ENCODE measurements around the gene IL17RD.
"Not testable (repeated sequence)": the region's sequence is repeated elsewhere in the genome, so short reads cannot be mapped to it uniquely, and the experiment has no call there.

The IL17RD gene

GRCh38 chr3:57093489-57093888 lies 71.7 kb downstream of the IL17RD start:
- DNase-seq (ENCODE audit: low spot score), result no peak

GRCh38 chr3:57091521-57092273 lies 73.5 kb downstream of the IL17RD start:
- no peak for DNase-seq (ENCODE audit: low spot score)

- DNase-seq (ENCODE audit: low spot score), result no peak
Measured at GRCh38 chr3:57089043-57089442, 76.1 kb downstream of the IL17RD start.

GRCh38 chr3:57088503-57088902 lies 76.7 kb downstream of the IL17RD start:
- no peak for DNase-seq (ENCODE audit: low spot score)

GRCh38 chr3:57087361-57088092 lies 77.6 kb downstream of the IL17RD start:
- no peak for DNase-seq (ENCODE audit: low spot score)

GRCh38 chr3:57086201-57086600 lies 79.0 kb downstream of the IL17RD start:
- DNase-seq (ENCODE audit: low spot score), result no peak

GRCh38 chr3:57085211-57085610 lies 79.9 kb downstream of the IL17RD start:
- DNase-seq (ENCODE audit: low spot score), result no peak

- not testable (repeated sequence) for DNase-seq (ENCODE audit: low spot score)
Measured at GRCh38 chr3:57083266-57083995, 81.7 kb downstream of the IL17RD start.

GRCh38 chr3:57082481-57082880 lies 82.7 kb downstream of the IL17RD start:
- no peak for DNase-seq (ENCODE audit: low spot score)

GRCh38 chr3:57081173-57081572 lies 84.0 kb downstream of the IL17RD start:
- no peak for DNase-seq (ENCODE audit: low spot score)

- no peak for DNase-seq (ENCODE audit: low spot score)
Measured at GRCh38 chr3:57080171-57080570, 85.0 kb downstream of the IL17RD start.

- DNase-seq (ENCODE audit: low spot score), result peak; percentile 10
Measured at GRCh38 chr3:57079474-57079831, 85.7 kb downstream of the IL17RD start.

GRCh38 chr3:57078635-57079473 lies 86.3 kb downstream of the IL17RD start:
- peak; percentile 53 for DNase-seq (ENCODE audit: low spot score)

- peak; percentile 29 for DNase-seq (ENCODE audit: low spot score)
Measured at GRCh38 chr3:57078344-57078634, 86.9 kb downstream of the IL17RD start.

- DNase-seq (ENCODE audit: low spot score), result no peak
Measured at GRCh38 chr3:57077630-57078343, 87.4 kb downstream of the IL17RD start.

GRCh38 chr3:57076422-57076951 lies 88.7 kb downstream of the IL17RD start:
- DNase-seq (ENCODE audit: low spot score), result peak; percentile 10

- DNase-seq (ENCODE audit: low spot score), result no peak
Measured at GRCh38 chr3:57074135-57074534, 91.0 kb downstream of the IL17RD start.

GRCh38 chr3:57073628-57074027 lies 91.5 kb downstream of the IL17RD start:
- no peak for DNase-seq (ENCODE audit: low spot score)

- no peak for DNase-seq (ENCODE audit: low spot score)
Measured at GRCh38 chr3:57069503-57069902, 95.7 kb downstream of the IL17RD start.

- no peak for DNase-seq (ENCODE audit: low spot score)
Measured at GRCh38 chr3:57068437-57069089, 96.6 kb downstream of the IL17RD start.

GRCh38 chr3:57066471-57066870 lies 98.7 kb downstream of the IL17RD start:
- no peak for DNase-seq (ENCODE audit: low spot score)

Data from HuH-7 (cell line).